Fibroblast of lung (primary cell): Measurements from ENCODE around the gene FAM3B. TPM values are rescaled to one million over a fixed set of nuclear protein-coding genes. Genes with fewer than 3 reads are reported as not detected.
A peak's percentile ranks its signal among the peaks of the same experiment; 100 is the strongest.

ENCODE experiments used
- DNase-seq, 2 donors: peaks; one replicate each; pipeline versions ENCODE4 v3.0.0 to v3.0.0-alpha.2; 2010; ENCODE audit warnings: low read depth in 2 of 2
- H2AFZ ChIP-seq: 2 replicates; pipeline ENCODE4 v1.5.1; 2012; ENCODE audit warnings: low read length, control low read depth, inconsistent platforms
- H3K27ac ChIP-seq: 2 replicates; pipeline ENCODE4 v1.5.1; 2011; ENCODE audit warnings: low read length, control low read depth; ENCODE audit not compliant: insufficient read depth
- H3K27me3 ChIP-seq: 2 replicates; pipeline ENCODE4 v1.5.1; 2011; ENCODE audit warnings: mild to moderate bottlenecking, low read length; ENCODE audit not compliant: control insufficient read depth, insufficient read depth
- H3K36me3 ChIP-seq: 2 replicates; pipeline ENCODE4 v1.5.1; 2011; ENCODE audit warnings: low read length; ENCODE audit not compliant: control insufficient read depth, insufficient read depth
- H3K4me1 ChIP-seq: 2 replicates; pipeline ENCODE4 v1.5.1; 2011; ENCODE audit warnings: low read length; ENCODE audit not compliant: control insufficient read depth, insufficient read depth; ENCODE audit errors: extremely low read depth
- H3K4me2 ChIP-seq: 2 replicates; pipeline ENCODE4 v1.5.1; 2011; ENCODE audit warnings: low read length, control low read depth; ENCODE audit not compliant: insufficient read depth; ENCODE audit errors: extremely low read depth
- H3K4me3 ChIP-seq, 4 experiments: fragments of 200-600 bp in 1 of 4; sonication (generic) in 1 of 4; replicated peaks in 1 of 4; 2 replicates each; pipeline ENCODE4 v1.5.1; 2011 to 2016; ENCODE audit warnings: low read length in 4 of 4, low read depth in 3 of 4, mild to moderate bottlenecking in 3 of 4, control low read depth in 2 of 4, inconsistent platforms in 1 of 4, mixed read lengths in 1 of 4; ENCODE audit not compliant: insufficient read depth in 1 of 4; ENCODE audit errors: control extremely low read depth in 1 of 4
- H3K79me2 ChIP-seq: 2 replicates; pipeline ENCODE4 v1.5.1; 2012; ENCODE audit warnings: mild to moderate bottlenecking, low read length, inconsistent platforms; ENCODE audit not compliant: control insufficient read depth, insufficient read depth
- H3K9ac ChIP-seq: 2 replicates; pipeline ENCODE4 v1.5.1; 2011; ENCODE audit warnings: mild to moderate bottlenecking, low read length, control low read depth; ENCODE audit not compliant: insufficient read depth
- H3K9me3 ChIP-seq: 2 replicates; pipeline ENCODE4 v1.5.1; 2012; ENCODE audit warnings: low read depth, low read length; ENCODE audit not compliant: control insufficient read depth, insufficient read depth
- H4K20me1 ChIP-seq: 2 replicates; pipeline ENCODE4 v1.5.1; 2011; ENCODE audit warnings: low read length; ENCODE audit not compliant: control insufficient read depth, insufficient read depth; ENCODE audit errors: extremely low read depth
- CTCF ChIP-seq, 2 donors: IDR thresholded peaks in 1 of 2; conservative IDR thresholded peaks in 1 of 2; 1 replicate in 1 of 2; 2 replicates in 1 of 2; pipeline ENCODE4 v1.5.1; 2011 to 2012; ENCODE audit warnings: low read length in 2 of 2, control low read depth in 1 of 2, inconsistent platforms in 1 of 2, low read depth in 1 of 2, mild to moderate bottlenecking in 1 of 2
- EZH2 ChIP-seq: IDR thresholded peaks from 2 replicates; pipeline ENCODE4 v1.5.1; 2012; ENCODE audit warnings: low read length, control low read depth, mild to moderate bottlenecking; ENCODE audit errors: missing control alignments
- polyA minus RNA-seq: library from RNA; depleted of rRNA, polyadenylated mRNA; stranded (reverse); fragments of >200 nt; gene quantifications from 2 replicates; pipeline ENCODE4 v1.2.3, GENCODE V29; 2011; ENCODE audit warnings: low replicate concordance
- polyA plus RNA-seq, 2 donors: library from polyadenylated mRNA; depleted of rRNA in 1 of 2; stranded (reverse) in 1 of 2; unstranded in 1 of 2; fragments of >200 nt; gene quantifications; 2 replicates each; pipeline ENCODE4 v1.2.1, GENCODE V29; 2011 to 2012; ENCODE audit warnings: missing spikeins in 1 of 2
- total RNA-seq: library from RNA; depleted of rRNA; stranded (reverse); fragments of >200 nt; gene quantifications from 2 replicates; pipeline ENCODE4 v1.2.1, GENCODE V29; 2014

Gene FAM3B
- total RNA-seq (not detected in 2 replicates), polyA plus RNA-seq (not detected in 2 replicates), polyA minus RNA-seq (not detected in 2 replicates)
- polyA plus RNA-seq (2012), result not detected in 2 replicates

- H3K9me3 ChIP-seq, result no peaks in the 10 kb centered on the region
- H3K27ac ChIP-seq, result no peak within 1 kb of the TSS
- H3K79me2 ChIP-seq, result no peaks in the 10 kb centered on the region
- no peak within 1 kb of the TSS for H3K9ac ChIP-seq
- no peak within 1 kb of the TSS for H3K4me3 ChIP-seq
- H2AFZ ChIP-seq, result no peak within 1 kb of the TSS
- H3K36me3 ChIP-seq, result no peaks in the 10 kb centered on the region
- H4K20me1 ChIP-seq, result no peaks in the 10 kb centered on the region
- H3K4me2 ChIP-seq, result no peak within 1 kb of the TSS
- no peak for DNase-seq
- TF ChIP-seq EZH2, result peak; percentile 49
- no peak for TF ChIP-seq CTCF (conservative IDR thresholded peaks at IDR 0.05 in 1 of 2, IDR thresholded peaks at IDR 0.05 in 1 of 2; ENCODE audit: low read depth in 1 of 2, low read length in 2 of 2)
- H3K4me1 ChIP-seq, result no peaks in the 10 kb centered on the region
- peaks cover 9% of the 10 kb centered on the region for H3K27me3 ChIP-seq
Measured at GRCh38 chr21:41316200-41317062, at the start of gene FAM3B. TSS of gene FAM3B (plus strand) at chr21:41316801. CDS start at chr21:41316880, 79 bp downstream.

GRCh38 chr21:41267346-41267745 is 49.3 kb upstream of the FAM3B start:
- no peak for TF ChIP-seq CTCF (conservative IDR thresholded peaks at IDR 0.05 in 1 of 2, IDR thresholded peaks at IDR 0.05 in 1 of 2; ENCODE audit: low read depth in 1 of 2, low read length in 2 of 2)
- no peak for TF ChIP-seq EZH2

GRCh38 chr21:41269535-41269934 is 47.1 kb upstream of the FAM3B start:
- H3K79me2 ChIP-seq, result no peaks in the 10 kb centered on the region
- no peak overlapping the region for H3K27ac ChIP-seq
- H3K36me3 ChIP-seq, result no peaks in the 10 kb centered on the region
- H3K27me3 ChIP-seq, result no peaks in the 10 kb centered on the region
- H3K9ac ChIP-seq, result no peak overlapping the region
- H3K4me3 ChIP-seq, result no peak overlapping the region
- no peaks in the 10 kb centered on the region for H3K4me1 ChIP-seq
- H2AFZ ChIP-seq, result no peak overlapping the region
- DNase-seq, result no peak
- H3K4me2 ChIP-seq, result no peak overlapping the region
- H3K9me3 ChIP-seq, result no peaks in the 10 kb centered on the region
- H4K20me1 ChIP-seq, result no peaks in the 10 kb centered on the region
- TF ChIP-seq CTCF (conservative IDR thresholded peaks at IDR 0.05 in 1 of 2, IDR thresholded peaks at IDR 0.05 in 1 of 2; ENCODE audit: low read depth in 1 of 2, low read length in 2 of 2) (no peak), EZH2 (no peak)

More at GRCh38 chr21:41267346-41267745, 49.3 kb upstream of the FAM3B start:
- H3K27me3 ChIP-seq, result no peaks in the 10 kb centered on the region
- H3K79me2 ChIP-seq, result no peaks in the 10 kb centered on the region
- H4K20me1 ChIP-seq, result no peaks in the 10 kb centered on the region
- no peaks in the 10 kb centered on the region for H3K9me3 ChIP-seq
- H3K36me3 ChIP-seq, result no peaks in the 10 kb centered on the region
- H2AFZ ChIP-seq, result no peak overlapping the region
- DNase-seq, result no peak
- H3K27ac ChIP-seq, result no peak overlapping the region
- H3K4me1 ChIP-seq, result no peaks in the 10 kb centered on the region
- H3K4me3 ChIP-seq, result no peak overlapping the region
- no peak overlapping the region for H3K9ac ChIP-seq
- no peak overlapping the region for H3K4me2 ChIP-seq
